HEK293 (cell line): ENCODE measurements around the gene C11orf98.

Experiments used
- KLF1 ChIP-seq: fragments of 450-650 bp; formaldehyde crosslinking; IDR thresholded peaks from 2 replicates; pipeline ENCODE4 v1.5.1; 2016; ENCODE audit warnings: missing biosample characterization, missing genetic modification characterization
- KLF10 ChIP-seq: fragments of 450-650 bp; IDR thresholded peaks from 2 replicates; pipeline ENCODE4 v1.5.1; 2018; ENCODE audit warnings: missing biosample characterization, mild to moderate bottlenecking, missing genetic modification characterization
- SCRT1 ChIP-seq: fragments of 450-650 bp; formaldehyde crosslinking; IDR thresholded peaks from 2 replicates; pipeline ENCODE4 v1.5.1; 2016; ENCODE audit warnings: missing biosample characterization, missing genetic modification characterization, borderline replicate concordance
- SCRT2 ChIP-seq: fragments of 450-650 bp; formaldehyde crosslinking; IDR thresholded peaks from 2 replicates; pipeline ENCODE4 v1.5.1; 2016; ENCODE audit warnings: missing biosample characterization, missing genetic modification characterization
- ZBTB17 ChIP-seq: fragments of 450-650 bp; formaldehyde crosslinking; IDR thresholded peaks from 2 replicates; pipeline ENCODE4 v1.5.1; 2016; ENCODE audit warnings: missing biosample characterization, missing genetic modification characterization
- ZBTB20 ChIP-seq: fragments of 450-650 bp; formaldehyde crosslinking; IDR thresholded peaks from 2 replicates; pipeline ENCODE4 v1.5.1; 2016; ENCODE audit warnings: missing biosample characterization, missing genetic modification characterization
- ZBTB8A ChIP-seq: fragments of 450-650 bp; formaldehyde crosslinking; IDR thresholded peaks from 2 replicates; pipeline ENCODE4 v1.5.1; 2016; ENCODE audit warnings: missing biosample characterization, missing genetic modification characterization
- ZFP37 ChIP-seq: fragments of 450-650 bp; formaldehyde crosslinking; IDR thresholded peaks from 2 replicates; pipeline ENCODE4 v1.5.1; 2016; ENCODE audit warnings: missing biosample characterization, missing genetic modification characterization
- ZFP69B ChIP-seq: fragments of 450-650 bp; formaldehyde crosslinking; IDR thresholded peaks from 2 replicates; pipeline ENCODE4 v1.5.1; 2016; ENCODE audit warnings: missing biosample characterization, missing genetic modification characterization
- ZNF138 ChIP-seq: fragments of 450-650 bp; formaldehyde crosslinking; IDR thresholded peaks from 2 replicates; pipeline ENCODE4 v1.5.1; 2016; ENCODE audit warnings: missing biosample characterization, missing genetic modification characterization, borderline replicate concordance
- ZNF184 ChIP-seq: fragments of 450-650 bp; IDR thresholded peaks from 2 replicates; pipeline ENCODE4 v1.5.1; 2018; ENCODE audit warnings: missing biosample characterization, mild to moderate bottlenecking, missing genetic modification characterization
- ZNF221 ChIP-seq: fragments of 450-650 bp; formaldehyde crosslinking; IDR thresholded peaks from 2 replicates; pipeline ENCODE4 v1.5.1; 2017; ENCODE audit warnings: missing biosample characterization, missing genetic modification characterization, borderline replicate concordance
- ZNF223 ChIP-seq: fragments of 450-650 bp; formaldehyde crosslinking; IDR thresholded peaks from 2 replicates; pipeline ENCODE4 v1.5.1; 2016; ENCODE audit warnings: missing biosample characterization, missing genetic modification characterization
- ZNF302 ChIP-seq: fragments of 450-650 bp; formaldehyde crosslinking; IDR thresholded peaks from 2 replicates; pipeline ENCODE4 v1.5.1; 2016; ENCODE audit warnings: missing biosample characterization, missing genetic modification characterization, low read depth
- ZNF335 ChIP-seq: fragments of 450-650 bp; formaldehyde crosslinking; conservative IDR thresholded peaks from 2 replicates; pipeline ENCODE4 v1.5.1; 2016; ENCODE audit warnings: missing biosample characterization, missing genetic modification characterization
- ZNF341 ChIP-seq: fragments of 450-650 bp; formaldehyde crosslinking; IDR thresholded peaks from 2 replicates; pipeline ENCODE4; 2016; ENCODE audit warnings: low read depth, missing biosample characterization, missing genetic modification characterization
- ZNF366 ChIP-seq: fragments of 450-650 bp; formaldehyde crosslinking; conservative IDR thresholded peaks from 2 replicates; pipeline ENCODE4 v1.5.1; 2016; ENCODE audit warnings: missing biosample characterization, missing genetic modification characterization
- ZNF623 ChIP-seq: fragments of 450-650 bp; formaldehyde crosslinking; IDR thresholded peaks from 2 replicates; pipeline ENCODE4 v1.5.1; 2016; ENCODE audit warnings: missing biosample characterization, missing genetic modification characterization
- ZNF677 ChIP-seq: fragments of 450-650 bp; IDR thresholded peaks from 2 replicates; pipeline ENCODE4 v1.5.0; 2018; ENCODE audit warnings: missing biosample characterization, mild to moderate bottlenecking, missing genetic modification characterization, moderate library complexity
- ZNF692 ChIP-seq: fragments of 450-650 bp; formaldehyde crosslinking; IDR thresholded peaks from 2 replicates; pipeline ENCODE4 v1.5.1; 2016; ENCODE audit warnings: missing biosample characterization, missing genetic modification characterization
- ZNF791 ChIP-seq: fragments of 450-650 bp; formaldehyde crosslinking; IDR thresholded peaks from 2 replicates; pipeline ENCODE4 v1.5.1; 2016; ENCODE audit warnings: missing biosample characterization, missing genetic modification characterization
- ZNF843 ChIP-seq: fragments of 450-650 bp; formaldehyde crosslinking; IDR thresholded peaks from 2 replicates; pipeline ENCODE4 v1.5.1; 2016; ENCODE audit warnings: missing biosample characterization, missing genetic modification characterization
- ZSCAN16 ChIP-seq: fragments of 450-650 bp; formaldehyde crosslinking; IDR thresholded peaks from 2 replicates; pipeline ENCODE4 v1.5.1; 2016; ENCODE audit warnings: missing biosample characterization, missing genetic modification characterization
- ZSCAN30 ChIP-seq: fragments of 450-650 bp; IDR thresholded peaks from 2 replicates; pipeline ENCODE4 v1.5.1; 2018; ENCODE audit warnings: missing biosample characterization, mild to moderate bottlenecking, missing genetic modification characterization, moderate library complexity
- TF ChIP-seq, protein P1 (sequence below): fragments of 450-650 bp; formaldehyde crosslinking; optimal IDR thresholded peaks from 2 replicates; pipeline ENCODE3; 2016; ENCODE audit warnings: missing biosample characterization, mild to moderate bottlenecking, missing genetic modification characterization
- TF ChIP-seq, protein P2 (sequence below): fragments of 450-650 bp; formaldehyde crosslinking; IDR thresholded peaks from 2 replicates; pipeline ENCODE4 v1.5.1; 2017; ENCODE audit warnings: missing biosample characterization, missing genetic modification characterization
- TF ChIP-seq, protein P3 (sequence below): fragments of 450-650 bp; formaldehyde crosslinking; IDR thresholded peaks from 2 replicates; pipeline ENCODE4 v1.5.1; 2016; ENCODE audit warnings: missing biosample characterization, missing genetic modification characterization
- TF ChIP-seq, protein P4 (sequence below): fragments of 450-650 bp; formaldehyde crosslinking; IDR thresholded peaks from 2 replicates; pipeline ENCODE4 v1.5.1; 2016; ENCODE audit warnings: missing biosample characterization, missing genetic modification characterization
- TF ChIP-seq, protein P5 (sequence below): fragments of 450-650 bp; formaldehyde crosslinking; IDR thresholded peaks from 2 replicates; pipeline ENCODE4 v1.5.1; 2016; ENCODE audit warnings: missing biosample characterization, missing genetic modification characterization

C11orf98 gene

GRCh38 chr11:62671608-62672389 is 6.8 kb upstream of the C11orf98 start, which contains the start of the genes LBHD1 and UQCC3 (continued):
- no peak for TF ChIP-seq ZNF791 (tag by site-specific recombination)
- TF ChIP-seq, protein P1, sequence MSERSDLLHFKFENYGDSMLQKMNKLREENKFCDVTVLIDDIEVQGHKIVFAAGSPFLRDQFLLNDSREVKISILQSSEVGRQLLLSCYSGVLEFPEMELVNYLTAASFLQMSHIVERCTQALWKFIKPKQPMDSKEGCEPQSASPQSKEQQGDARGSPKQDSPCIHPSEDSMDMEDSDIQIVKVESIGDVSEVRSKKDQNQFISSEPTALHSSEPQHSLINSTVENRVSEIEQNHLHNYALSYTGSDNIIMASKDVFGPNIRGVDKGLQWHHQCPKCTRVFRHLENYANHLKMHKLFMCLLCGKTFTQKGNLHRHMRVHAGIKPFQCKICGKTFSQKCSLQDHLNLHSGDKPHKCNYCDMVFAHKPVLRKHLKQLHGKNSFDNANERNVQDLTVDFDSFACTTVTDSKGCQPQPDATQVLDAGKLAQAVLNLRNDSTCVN = peak; percentile 81
- no peak for TF ChIP-seq ZSCAN16
- no peak for TF ChIP-seq ZNF623 (tag by site-specific recombination)
- TF ChIP-seq, protein P2, sequence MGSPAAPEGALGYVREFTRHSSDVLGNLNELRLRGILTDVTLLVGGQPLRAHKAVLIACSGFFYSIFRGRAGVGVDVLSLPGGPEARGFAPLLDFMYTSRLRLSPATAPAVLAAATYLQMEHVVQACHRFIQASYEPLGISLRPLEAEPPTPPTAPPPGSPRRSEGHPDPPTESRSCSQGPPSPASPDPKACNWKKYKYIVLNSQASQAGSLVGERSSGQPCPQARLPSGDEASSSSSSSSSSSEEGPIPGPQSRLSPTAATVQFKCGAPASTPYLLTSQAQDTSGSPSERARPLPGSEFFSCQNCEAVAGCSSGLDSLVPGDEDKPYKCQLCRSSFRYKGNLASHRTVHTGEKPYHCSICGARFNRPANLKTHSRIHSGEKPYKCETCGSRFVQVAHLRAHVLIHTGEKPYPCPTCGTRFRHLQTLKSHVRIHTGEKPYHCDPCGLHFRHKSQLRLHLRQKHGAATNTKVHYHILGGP (tag by site-specific recombination) = peak; percentile 53; the same call in 1 of the 2 replicates
- TF ChIP-seq, protein P3, sequence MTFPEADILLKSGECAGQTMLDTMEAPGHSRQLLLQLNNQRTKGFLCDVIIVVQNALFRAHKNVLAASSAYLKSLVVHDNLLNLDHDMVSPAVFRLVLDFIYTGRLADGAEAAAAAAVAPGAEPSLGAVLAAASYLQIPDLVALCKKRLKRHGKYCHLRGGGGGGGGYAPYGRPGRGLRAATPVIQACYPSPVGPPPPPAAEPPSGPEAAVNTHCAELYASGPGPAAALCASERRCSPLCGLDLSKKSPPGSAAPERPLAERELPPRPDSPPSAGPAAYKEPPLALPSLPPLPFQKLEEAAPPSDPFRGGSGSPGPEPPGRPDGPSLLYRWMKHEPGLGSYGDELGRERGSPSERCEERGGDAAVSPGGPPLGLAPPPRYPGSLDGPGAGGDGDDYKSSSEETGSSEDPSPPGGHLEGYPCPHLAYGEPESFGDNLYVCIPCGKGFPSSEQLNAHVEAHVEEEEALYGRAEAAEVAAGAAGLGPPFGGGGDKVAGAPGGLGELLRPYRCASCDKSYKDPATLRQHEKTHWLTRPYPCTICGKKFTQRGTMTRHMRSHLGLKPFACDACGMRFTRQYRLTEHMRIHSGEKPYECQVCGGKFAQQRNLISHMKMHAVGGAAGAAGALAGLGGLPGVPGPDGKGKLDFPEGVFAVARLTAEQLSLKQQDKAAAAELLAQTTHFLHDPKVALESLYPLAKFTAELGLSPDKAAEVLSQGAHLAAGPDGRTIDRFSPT (tag by site-specific recombination) = 0 out of 2 replicates have a peak, but pooled peaks have one; percentile 10
- TF ChIP-seq ZNF184 (tag by site-specific recombination) = no peak
- TF ChIP-seq ZNF677 = no peak
- no peak for TF ChIP-seq KLF10 (tag by site-specific recombination)
- TF ChIP-seq ZFP69B = peak; percentile 77; the same call in 1 of the 2 replicates
- no peak for TF ChIP-seq ZNF302
- TF ChIP-seq ZNF221 (tag by site-specific recombination) = no peak
- no peak for TF ChIP-seq ZNF223
- TF ChIP-seq ZNF341 (tag by site-specific recombination) = peak; percentile 77
- no peak for TF ChIP-seq ZNF138 (tag by site-specific recombination)
- TF ChIP-seq ZFP37 (tag by site-specific recombination) = peak; percentile 26; the same call in 1 of the 2 replicates
- TF ChIP-seq ZNF843 (tag by site-specific recombination) = no peak; the same call in none of the 2 replicates
- TF ChIP-seq ZBTB8A = peak; percentile 56
- TF ChIP-seq ZBTB20 (tag by site-specific recombination) = peak; percentile 70
- TF ChIP-seq, protein P4, sequence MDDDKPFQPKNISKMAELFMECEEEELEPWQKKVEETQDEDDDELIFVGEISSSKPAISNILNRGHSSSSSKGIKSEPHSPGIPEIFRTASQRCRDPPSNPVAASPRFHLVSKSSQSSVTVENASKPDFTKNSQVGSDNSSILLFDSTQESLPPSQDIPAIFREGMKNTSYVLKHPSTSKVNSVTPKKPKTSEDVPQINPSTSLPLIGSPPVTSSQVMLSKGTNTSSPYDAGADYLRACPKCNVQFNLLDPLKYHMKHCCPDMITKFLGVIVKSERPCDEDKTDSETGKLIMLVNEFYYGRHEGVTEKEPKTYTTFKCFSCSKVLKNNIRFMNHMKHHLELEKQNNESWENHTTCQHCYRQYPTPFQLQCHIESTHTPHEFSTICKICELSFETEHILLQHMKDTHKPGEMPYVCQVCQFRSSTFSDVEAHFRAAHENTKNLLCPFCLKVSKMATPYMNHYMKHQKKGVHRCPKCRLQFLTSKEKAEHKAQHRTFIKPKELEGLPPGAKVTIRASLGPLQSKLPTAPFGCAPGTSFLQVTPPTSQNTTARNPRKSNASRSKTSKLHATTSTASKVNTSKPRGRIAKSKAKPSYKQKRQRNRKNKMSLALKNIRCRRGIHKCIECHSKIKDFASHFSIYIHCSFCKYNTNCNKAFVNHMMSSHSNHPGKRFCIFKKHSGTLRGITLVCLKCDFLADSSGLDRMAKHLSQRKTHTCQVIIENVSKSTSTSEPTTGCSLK (tag by site-specific recombination) = no peak
- TF ChIP-seq KLF1 = no peak; the same call in 1 of the 2 replicates
- no peak for TF ChIP-seq ZNF366
- peak; percentile 41; the same call in 1 of the 2 replicates for TF ChIP-seq ZBTB17 (tag by site-specific recombination)
- TF ChIP-seq SCRT2 (tag by site-specific recombination) = peak; percentile 99
- peak; percentile 93 for TF ChIP-seq ZNF335 (tag by site-specific recombination)
- TF ChIP-seq ZSCAN30 (tag by site-specific recombination) = peak; percentile 58; the same call in 1 of the 2 replicates
- TF ChIP-seq, protein P5, sequence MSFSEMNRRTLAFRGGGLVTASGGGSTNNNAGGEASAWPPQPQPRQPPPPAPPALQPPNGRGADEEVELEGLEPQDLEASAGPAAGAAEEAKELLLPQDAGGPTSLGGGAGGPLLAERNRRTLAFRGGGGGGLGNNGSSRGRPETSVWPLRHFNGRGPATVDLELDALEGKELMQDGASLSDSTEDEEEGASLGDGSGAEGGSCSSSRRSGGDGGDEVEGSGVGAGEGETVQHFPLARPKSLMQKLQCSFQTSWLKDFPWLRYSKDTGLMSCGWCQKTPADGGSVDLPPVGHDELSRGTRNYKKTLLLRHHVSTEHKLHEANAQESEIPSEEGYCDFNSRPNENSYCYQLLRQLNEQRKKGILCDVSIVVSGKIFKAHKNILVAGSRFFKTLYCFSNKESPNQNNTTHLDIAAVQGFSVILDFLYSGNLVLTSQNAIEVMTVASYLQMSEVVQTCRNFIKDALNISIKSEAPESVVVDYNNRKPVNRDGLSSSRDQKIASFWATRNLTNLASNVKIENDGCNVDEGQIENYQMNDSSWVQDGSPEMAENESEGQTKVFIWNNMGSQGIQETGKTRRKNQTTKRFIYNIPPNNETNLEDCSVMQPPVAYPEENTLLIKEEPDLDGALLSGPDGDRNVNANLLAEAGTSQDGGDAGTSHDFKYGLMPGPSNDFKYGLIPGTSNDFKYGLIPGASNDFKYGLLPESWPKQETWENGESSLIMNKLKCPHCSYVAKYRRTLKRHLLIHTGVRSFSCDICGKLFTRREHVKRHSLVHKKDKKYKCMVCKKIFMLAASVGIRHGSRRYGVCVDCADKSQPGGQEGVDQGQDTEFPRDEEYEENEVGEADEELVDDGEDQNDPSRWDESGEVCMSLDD (tag by site-specific recombination) = peak; percentile 39
- peak; percentile 98 for TF ChIP-seq SCRT1 (tag by site-specific recombination)
- peak; percentile 88 for TF ChIP-seq ZNF692
